Spleen (tissue), 11 donors: ENCODE data around the gene NME4. TPM values are rescaled to one million over a fixed set of nuclear protein-coding genes. Genes with fewer than 3 reads are reported as not detected.
"Not testable (repeated sequence)": the region's sequence is repeated elsewhere in the genome, so short reads cannot be mapped to it uniquely, and the experiment has no call there.

ENCODE experiments used
- DNase-seq: peaks from one replicate; pipeline ENCODE4 v3.0.0-alpha.2; 2020
- H3K27ac ChIP-seq, 8 donors: fragments of 200-600 bp; sonication (generic) in 7 of 8; 1 replicate in 4 of 8; 2 replicates in 4 of 8; pipeline versions ENCODE4 v1.5.0 to v1.8.0; 2016 to 2021; ENCODE audit warnings: inconsistent platforms in 4 of 8, mild to moderate bottlenecking in 4 of 8, moderate library complexity in 1 of 8
- H3K27me3 ChIP-seq, 7 donors: fragments of 200-600 bp; sonication (generic) in 6 of 7; replicated peaks in 1 of 7; 1 replicate in 4 of 7; 2 replicates in 3 of 7; pipeline versions ENCODE4 v1.5.0 to v1.8.0; 2016 to 2021; ENCODE audit warnings: inconsistent platforms in 3 of 7, mild to moderate bottlenecking in 1 of 7
- H3K36me3 ChIP-seq, 6 donors: fragments of 200-600 bp; sonication (generic) in 5 of 6; 1 replicate in 4 of 6; 2 replicates in 2 of 6; pipeline versions ENCODE4 v1.5.0 to v1.8.0; 2016 to 2021; ENCODE audit warnings: inconsistent platforms in 2 of 6
- H3K4me1 ChIP-seq, 6 donors: fragments of 200-600 bp; sonication (generic) in 5 of 6; 1 replicate in 3 of 6; 2 replicates in 3 of 6; pipeline versions ENCODE4 v1.5.0 to v1.8.0; 2016 to 2021; ENCODE audit warnings: inconsistent platforms in 3 of 6
- H3K4me3 ChIP-seq, 8 donors: fragments of 200-600 bp; sonication (generic) in 7 of 8; 1 replicate in 4 of 8; 2 replicates in 4 of 8; pipeline versions ENCODE4 v1.5.0 to v1.8.0; 2016 to 2021; ENCODE audit warnings: inconsistent platforms in 4 of 8, mild to moderate bottlenecking in 4 of 8, moderate library complexity in 2 of 8
- H3K9me3 ChIP-seq, 8 donors: fragments of 200-600 bp; sonication (generic) in 7 of 8; 1 replicate in 4 of 8; 2 replicates in 4 of 8; pipeline versions ENCODE4 v1.5.0 to v1.8.0; 2016 to 2021; ENCODE audit warnings: inconsistent platforms in 4 of 8
- POLR2A ChIP-seq, 3 donors: fragments of 450-650 bp; IDR thresholded peaks; one replicate each; pipeline ENCODE4 v1.5.1; 2017; ENCODE audit warnings: antibody characterized with exemption in 3 of 3, mild to moderate bottlenecking in 1 of 3
- POLR2AphosphoS5 ChIP-seq, 3 donors: sonication (generic); formaldehyde crosslinking; IDR thresholded peaks; one replicate each; pipeline ENCODE4 v1.5.1; 2017; ENCODE audit warnings: antibody characterized with exemption in 3 of 3
- WGBS, 5 donors: extraction: QIAGEN DNeasy Blood & Tissue Kit in 3 of 5; methylation state at CpG; one replicate each; pipeline versions ENCODE4 v1.1.5 to v1.1.7; 2013 to 2018; 5-methylcytosine and 5-hydroxymethylcytosine counted together
- intact Hi-C: fragments of 100-400 bp; cut with DNase I; formaldehyde crosslinking; loops from one replicate; pipeline ENCODE4 v1.15.0; 2023; ENCODE audit warnings: low total_unique reads
- polyA plus RNA-seq, 3 donors: library from polyadenylated mRNA; stranded (reverse); fragments of 200-250 nt; gene quantifications; one replicate each; pipeline ENCODE4 v1.2.1, GENCODE V29; 2013
- total RNA-seq, 7 donors: library from RNA; depleted of rRNA in 3 of 7; stranded (reverse); fragments of >200 nt in 3 of 7; fragmentation: NEBNext Ultra II Directional in 4 of 7; extraction: Animal tissue kit (Norgen Biotek cat#: 25700) in 4 of 7; gene quantifications; one replicate each; pipeline versions ENCODE4 v1.1.0 to v1.2.1, GENCODE V29; 2016 to 2021
- TF ChIP-seq, protein P1 (sequence below), 11 experiments: fragments of 200-600 bp in 7 of 11; fragments of 450-650 bp in 4 of 11; sonication (generic) in 4 of 11; IDR thresholded peaks in 8 of 11; conservative IDR thresholded peaks in 3 of 11; 1 replicate in 7 of 11; 2 replicates in 4 of 11; pipeline versions ENCODE4 v1.4.0 to v1.8.0; 2016 to 2021; ENCODE audit warnings: antibody characterized with exemption in 11 of 11, inconsistent platforms in 4 of 11, mild to moderate bottlenecking in 1 of 11
- donor health status: healthy with polysubstance abuse.
- donor health status: DM: no; HTN: no; CAD: no; lungs with moderate emphysema.
- donor health status: DM: no; HTN: no; CAD: no.
- donor health status: Bipolar disorder and iron deficiency.
- donor health status: healthy.
- donor health status: DM: no; HTN: no; CAD: no.
- donor health status: DM: yes; HTN: yes; CAD: no.

Gene NME4
- total and polyA plus RNA-seq, 10 donors, result 27.3 to 75.8 (median 55.8) TPM

DNA sequence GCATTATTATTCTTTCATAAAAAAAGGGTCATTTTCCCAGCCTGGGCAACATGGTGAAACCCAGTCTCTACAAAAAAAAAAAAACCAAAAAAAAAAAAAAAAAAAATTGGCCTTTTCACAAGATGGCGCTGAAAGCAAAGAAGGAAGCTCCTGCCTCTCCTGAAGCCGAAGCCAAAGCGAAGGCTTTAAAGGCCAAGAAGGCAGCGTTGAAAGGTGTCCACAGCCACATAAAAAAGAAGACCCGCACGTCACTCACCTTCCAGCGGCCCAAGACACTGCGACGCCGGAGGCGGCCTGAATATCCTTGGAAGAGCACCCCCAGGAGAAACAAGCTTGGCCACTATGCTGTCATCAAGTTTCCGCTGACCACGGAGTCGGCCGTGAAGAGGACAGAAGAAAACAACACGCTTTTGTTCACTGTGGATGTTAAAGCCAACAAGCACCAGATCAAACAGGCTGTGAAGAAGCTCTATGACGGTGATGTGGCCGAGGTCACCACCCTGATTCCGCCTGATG lies 10.3 kb upstream of the NME4 start:
- intact Hi-C loops, result no loop called here
- peaks cover 0 to under 1% (median 0%) of the 10 kb centered on the region in 8 donors for H3K9me3 ChIP-seq
- no peaks in the 10 kb centered on the region for H3K36me3 ChIP-seq
- H3K4me3 ChIP-seq, result no peak overlapping the region
- DNase-seq, result peak; percentile 64
- H3K27ac ChIP-seq, result no peak overlapping the region
- WGBS, 5 donors, result 78 to 89% (median 86%) methylated on average over 19 of the region's 19 CpGs
- no peaks in the 10 kb centered on the region for H3K27me3 ChIP-seq
- TF ChIP-seq POLR2A (IDR thresholded peaks at IDR 0.05) (no peak), POLR2AphosphoS5 (IDR thresholded peaks at IDR 0.05) (no peak)
- TF ChIP-seq, protein P1, sequence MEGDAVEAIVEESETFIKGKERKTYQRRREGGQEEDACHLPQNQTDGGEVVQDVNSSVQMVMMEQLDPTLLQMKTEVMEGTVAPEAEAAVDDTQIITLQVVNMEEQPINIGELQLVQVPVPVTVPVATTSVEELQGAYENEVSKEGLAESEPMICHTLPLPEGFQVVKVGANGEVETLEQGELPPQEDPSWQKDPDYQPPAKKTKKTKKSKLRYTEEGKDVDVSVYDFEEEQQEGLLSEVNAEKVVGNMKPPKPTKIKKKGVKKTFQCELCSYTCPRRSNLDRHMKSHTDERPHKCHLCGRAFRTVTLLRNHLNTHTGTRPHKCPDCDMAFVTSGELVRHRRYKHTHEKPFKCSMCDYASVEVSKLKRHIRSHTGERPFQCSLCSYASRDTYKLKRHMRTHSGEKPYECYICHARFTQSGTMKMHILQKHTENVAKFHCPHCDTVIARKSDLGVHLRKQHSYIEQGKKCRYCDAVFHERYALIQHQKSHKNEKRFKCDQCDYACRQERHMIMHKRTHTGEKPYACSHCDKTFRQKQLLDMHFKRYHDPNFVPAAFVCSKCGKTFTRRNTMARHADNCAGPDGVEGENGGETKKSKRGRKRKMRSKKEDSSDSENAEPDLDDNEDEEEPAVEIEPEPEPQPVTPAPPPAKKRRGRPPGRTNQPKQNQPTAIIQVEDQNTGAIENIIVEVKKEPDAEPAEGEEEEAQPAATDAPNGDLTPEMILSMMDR (IDR thresholded peaks at IDR 0.05 in 8 of 11, conservative IDR thresholded peaks at IDR 0.05 in 3 of 11), result no peak
- H3K4me1 ChIP-seq, result peaks cover 11 to 41% (median 25%) of the 10 kb centered on the region in 6 donors

DNA sequence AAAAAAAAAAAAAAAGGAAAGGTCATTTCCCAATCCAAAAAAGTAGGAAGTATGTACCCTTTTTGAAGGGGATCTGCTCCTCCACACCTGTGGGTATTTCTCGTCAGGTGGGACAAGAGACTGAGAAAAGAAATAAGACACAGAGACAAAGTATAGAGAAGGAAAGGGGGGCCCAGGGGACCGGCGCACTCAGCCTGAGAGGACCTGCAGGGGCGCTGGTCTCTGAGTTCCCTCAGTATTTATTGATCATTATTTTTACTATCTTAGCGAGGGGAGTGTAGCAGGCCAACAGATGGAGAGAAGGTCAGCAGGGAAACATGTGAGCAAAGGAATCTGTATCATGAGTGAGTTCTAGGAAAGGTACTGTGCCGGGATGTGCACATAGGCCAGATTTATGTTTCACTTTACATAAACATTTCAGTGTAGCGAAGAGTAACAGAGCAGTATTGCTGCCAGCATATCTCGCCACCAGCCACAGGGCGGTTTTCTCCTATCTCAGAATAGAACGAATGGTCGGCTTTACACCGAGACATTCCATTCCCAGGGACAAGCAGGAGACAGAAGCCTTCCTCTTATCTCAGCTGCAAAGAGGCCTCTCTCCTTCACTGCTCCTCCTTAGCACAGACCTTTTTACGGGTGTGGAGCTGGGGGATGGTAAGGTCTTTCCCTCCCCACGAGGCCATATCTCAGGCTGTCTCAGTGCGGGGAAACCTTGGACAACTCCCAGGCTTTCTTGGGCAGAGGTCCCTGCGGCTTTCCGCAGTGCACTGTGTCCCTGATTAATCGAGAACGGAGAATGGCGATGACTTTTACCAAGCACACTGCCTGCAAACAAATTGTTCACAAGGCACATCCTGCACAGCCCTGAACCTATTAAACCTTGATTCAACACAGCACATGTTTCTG lies 9.0 kb upstream of the NME4 start:
- 71 to 89% (median 79%) methylated on average over 20 of the region's 20 CpGs for WGBS, 5 donors
- intact Hi-C loops, H3K27ac ChIP-seq, H3K4me3 ChIP-seq, H3K27me3 ChIP-seq, H3K36me3 ChIP-seq, H3K9me3 ChIP-seq: not testable (repeated sequence)
- H3K4me1 ChIP-seq, result peaks cover 8 to 39% (median 17%) of the 10 kb centered on the region in 6 donors
- peak; percentile 55 for DNase-seq

DNA sequence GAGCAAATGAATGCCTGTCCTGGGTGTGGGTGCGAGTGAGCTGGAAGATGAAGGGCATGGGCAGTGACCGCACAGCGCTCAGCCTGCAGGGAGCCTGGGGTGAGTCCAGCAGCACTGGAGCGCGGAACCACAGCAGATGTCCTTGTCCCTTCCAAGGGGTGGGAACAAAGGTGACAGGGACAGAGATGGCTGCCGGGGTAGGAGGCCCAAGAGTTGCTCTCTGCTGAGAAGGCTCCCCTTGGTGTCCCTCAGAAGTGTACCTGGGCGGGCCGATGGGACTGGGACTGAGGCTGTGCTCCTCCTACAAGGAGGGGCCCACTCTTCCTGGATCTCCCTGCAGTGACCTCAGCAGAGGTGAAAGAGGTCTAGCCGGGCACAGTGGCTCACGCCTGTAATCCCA lies 7.6 kb upstream of the NME4 start:
- intact Hi-C loops, result no loop called here
- Histone ChIP-seq H3K4me1 (peaks cover 0 to 26% (median 4%) of the 10 kb centered on the region in 6 donors), H3K27me3 (no peaks in the 10 kb centered on the region), H3K9me3 (peaks cover 0 to 6% (median 0%) of the 10 kb centered on the region in 8 donors), H3K36me3 (no peaks in the 10 kb centered on the region), H3K27ac (no peak overlapping the region), H3K4me3 (no peak overlapping the region)
- no peak for TF ChIP-seq POLR2AphosphoS5 (IDR thresholded peaks at IDR 0.05)
- TF ChIP-seq, protein P1 (IDR thresholded peaks at IDR 0.05 in 8 of 11, conservative IDR thresholded peaks at IDR 0.05 in 3 of 11), result no peak
- no peak for TF ChIP-seq POLR2A (IDR thresholded peaks at IDR 0.05)
- 81 to 93% (median 87%) methylated on average over 8 to 10 of the region's 10 CpGs for WGBS, 5 donors
- peak; percentile 68 for DNase-seq

DNA sequence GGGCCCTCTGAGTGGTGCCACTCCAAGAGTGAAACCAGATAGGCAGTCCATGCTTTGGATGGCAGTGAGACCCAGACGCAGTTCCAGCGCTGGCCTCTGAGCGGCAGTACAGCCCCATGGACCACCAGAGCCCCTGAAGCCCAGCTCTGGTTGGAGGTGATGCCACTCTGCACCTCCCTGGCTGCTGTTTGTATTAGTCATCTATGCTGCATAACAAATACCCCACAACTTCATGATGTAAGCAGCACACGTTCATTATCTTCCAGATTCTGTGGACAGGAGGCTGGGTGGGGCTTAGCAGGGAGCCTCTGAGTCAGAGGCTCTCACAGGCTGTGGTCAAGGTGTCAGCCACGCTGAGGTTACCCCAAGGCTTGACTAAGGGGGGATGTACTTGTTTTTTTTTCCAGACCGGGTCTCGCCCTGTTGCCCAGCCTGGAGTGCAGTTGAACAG lies 5.1 kb upstream of the NME4 start:
- peaks cover 0 to 28% (median 12%) of the 10 kb centered on the region in 6 donors for H3K4me1 ChIP-seq
- TF ChIP-seq POLR2AphosphoS5 (IDR thresholded peaks at IDR 0.05) (peak in 2 of 3 donors; percentile 26 to 39), POLR2A (IDR thresholded peaks at IDR 0.05) (no peak)
- TF ChIP-seq, protein P1 (IDR thresholded peaks at IDR 0.05 in 8 of 11, conservative IDR thresholded peaks at IDR 0.05 in 3 of 11), result peak; percentile 51 to 82 (median 75)
- DNase-seq, result peak; percentile 88
- H3K9me3 ChIP-seq, result peaks cover 0 to 6% (median 0%) of the 10 kb centered on the region in 8 donors
- intact Hi-C loops, result no loop called here
- H3K4me3 ChIP-seq, result no peak overlapping the region
- WGBS, 5 donors, result 56 to 67% (median 64%) methylated on average over 7 of the region's 7 CpGs
- no peaks in the 10 kb centered on the region for H3K27me3 ChIP-seq
- no peaks in the 10 kb centered on the region for H3K36me3 ChIP-seq
- peak overlapping the region in 1 of 8 donors; percentile 10 for H3K27ac ChIP-seq
